ENCODE measurements around the gene POGLUT2.

POGLUT2 gene

DNA sequence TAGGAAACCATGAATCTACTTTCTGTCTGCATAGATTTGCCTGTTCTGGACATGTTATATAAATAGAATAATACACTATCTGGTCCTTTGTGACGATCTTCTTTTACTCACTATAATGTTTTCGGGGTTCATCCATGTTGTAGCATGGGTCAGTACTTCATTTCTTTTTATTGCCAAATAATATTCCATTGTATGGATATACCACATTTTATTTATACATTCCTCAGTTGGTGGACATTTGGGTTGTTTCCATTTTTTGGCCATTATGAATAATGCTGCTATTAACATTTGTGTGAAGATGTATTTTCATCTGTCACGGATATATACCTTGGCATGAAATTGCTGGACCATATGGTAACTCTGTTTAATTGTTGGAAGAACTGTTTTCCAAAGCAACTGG, 6.9 kb upstream of the POGLUT2 start:
- H3K27ac ChIP-seq: no peak overlapping the region
- peaks cover 2 to 3% of the 10 kb centered on the region in 2 experiments for H3K4me1 ChIP-seq (ENCODE audit: control insufficient read depth in 1 of 2, insufficient read depth in 1 of 2, low read depth in 1 of 2, low read length in 1 of 2)
- no peak for TF ChIP-seq CTCF (IDR thresholded peaks at IDR 0.05)

DNA sequence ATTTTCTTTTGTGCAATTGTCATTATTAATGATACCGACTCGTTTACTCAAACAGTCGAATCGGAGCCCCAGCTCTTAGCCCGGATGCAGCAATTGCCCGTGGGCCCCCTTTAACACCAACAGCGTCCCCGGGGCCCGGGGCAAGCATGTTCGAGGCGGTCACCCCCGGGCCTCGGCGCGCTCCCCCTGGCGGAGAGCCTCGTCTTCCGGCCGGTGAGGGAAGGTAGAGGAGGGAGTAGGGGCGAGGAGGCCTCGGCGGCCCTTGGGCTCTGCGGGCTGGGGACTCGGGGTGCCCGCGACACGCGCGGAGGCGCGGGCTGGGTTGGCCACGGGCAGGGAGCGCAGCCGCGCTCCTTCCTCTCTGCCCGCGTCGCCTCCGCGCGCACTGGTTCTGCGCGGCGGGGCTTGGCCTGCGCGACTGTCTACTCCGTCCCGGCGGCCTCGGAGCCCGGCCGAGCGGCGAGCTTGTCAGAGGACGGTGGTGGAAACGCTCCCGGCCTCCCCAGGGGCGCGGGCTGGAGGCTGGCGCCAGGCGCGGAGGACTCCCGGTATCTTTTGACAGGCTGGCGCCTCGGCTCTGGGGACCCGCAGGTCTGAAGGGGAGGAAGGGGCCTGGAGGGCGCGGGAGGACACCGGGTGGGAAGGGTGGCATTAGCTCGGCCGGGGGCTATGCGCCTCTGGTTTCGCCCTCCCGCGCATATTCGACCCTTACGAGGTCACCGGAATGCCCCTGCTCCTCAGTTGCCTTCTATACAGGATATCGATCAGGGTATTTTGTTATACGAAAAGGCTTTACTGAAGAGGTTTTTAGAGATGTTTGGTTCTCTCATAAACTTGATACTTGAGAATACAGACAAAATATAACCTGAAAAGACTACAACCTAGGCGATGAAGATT, 1.6 kb upstream of the POGLUT2 start:
- Histone ChIP-seq H3K4me1 (ENCODE audit: control insufficient read depth in 1 of 2, insufficient read depth in 1 of 2, low read depth in 1 of 2, low read length in 1 of 2) (peaks cover 26 to 29% of the 10 kb centered on the region in 2 experiments), H3K4me3 (ENCODE audit: low read depth in 1 of 2, low read length in 1 of 2) (peak overlapping the region; percentile 45 to 65), H3K27ac (no peak overlapping the region), H3K36me3 (no peaks in the 10 kb centered on the region), H3K27me3 (peaks cover 50% of the 10 kb centered on the region), H3K9me3 (no peaks in the 10 kb centered on the region)
- TF ChIP-seq CTCF (IDR thresholded peaks at IDR 0.05): no peak

More for the DNA sequence above, 6.9 kb upstream of the POGLUT2 start:
- Histone ChIP-seq H3K9me3 (no peaks in the 10 kb centered on the region), H3K27me3 (peaks cover 8% of the 10 kb centered on the region), H3K36me3 (no peaks in the 10 kb centered on the region), H3K4me3 (ENCODE audit: low read depth in 1 of 2, low read length in 1 of 2) (no peak overlapping the region)

- Histone ChIP-seq H3K27me3 (peaks cover 50% of the 10 kb centered on the region), H3K9me3 (no peaks in the 10 kb centered on the region), H3K27ac (no peak overlapping the region), H3K36me3 (no peaks in the 10 kb centered on the region), H3K4me1 (ENCODE audit: control insufficient read depth in 1 of 2, insufficient read depth in 1 of 2, low read depth in 1 of 2, low read length in 1 of 2) (peaks cover 26 to 29% of the 10 kb centered on the region in 2 experiments), H3K4me3 (ENCODE audit: low read depth in 1 of 2, low read length in 1 of 2) (peak overlapping the region; percentile 45 to 65)
- TF ChIP-seq CTCF (IDR thresholded peaks at IDR 0.05): no peak
These were observed 809 bp upstream of the POGLUT2 start for GRCh38 chr13:102799426-102800144.

DNA sequence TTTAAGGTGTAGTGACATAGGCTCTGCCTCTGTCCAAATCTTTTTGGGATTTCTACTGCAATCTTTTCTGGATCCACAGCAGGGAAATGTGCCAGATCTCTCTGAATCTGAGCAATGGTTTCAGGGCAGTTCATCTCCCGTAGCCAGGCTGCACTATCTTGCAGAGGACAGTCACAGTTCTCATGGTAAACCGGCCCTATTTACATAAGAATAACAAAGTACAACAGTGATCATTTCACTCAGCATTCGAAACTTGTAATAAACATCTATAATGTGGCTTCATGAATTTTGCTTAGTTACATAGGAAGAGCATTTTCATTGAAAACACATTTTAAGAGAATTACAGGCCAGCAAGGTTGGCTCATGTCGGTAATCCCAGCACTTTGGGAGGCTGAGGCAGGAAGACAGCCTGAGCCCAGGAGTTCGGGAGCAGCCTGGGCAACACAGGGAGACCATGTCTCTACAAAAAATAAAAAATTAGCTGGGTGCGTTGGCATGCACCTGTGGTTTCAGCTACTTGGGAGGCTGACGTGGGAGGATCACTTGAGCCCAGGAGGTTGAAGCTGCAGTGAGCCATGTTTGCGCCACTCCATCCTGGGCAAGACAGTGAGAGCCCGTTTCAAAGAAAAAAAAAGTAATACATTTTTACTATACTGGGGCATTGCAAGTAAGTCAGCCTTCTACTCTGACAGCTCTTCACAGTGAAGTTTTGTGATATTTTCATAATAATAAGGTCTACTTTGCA, 5.0 kb downstream of the POGLUT2 start:
- Histone ChIP-seq H3K36me3 (no peaks in the 10 kb centered on the region), H3K4me1 (ENCODE audit: control insufficient read depth in 1 of 2, insufficient read depth in 1 of 2, low read depth in 1 of 2, low read length in 1 of 2) (peaks cover 5 to 7% of the 10 kb centered on the region in 2 experiments), H3K9me3 (no peaks in the 10 kb centered on the region), H3K27me3 (peaks cover 23% of the 10 kb centered on the region), H3K4me3 (ENCODE audit: low read depth in 1 of 2, low read length in 1 of 2) (no peak overlapping the region), H3K27ac (no peak overlapping the region)
- TF ChIP-seq CTCF (IDR thresholded peaks at IDR 0.05): no peak

- TF ChIP-seq CTCF (IDR thresholded peaks at IDR 0.05): no peak
- Histone ChIP-seq H3K27ac (no peak overlapping the region), H3K9me3 (no peaks in the 10 kb centered on the region), H3K27me3 (peaks cover 9% of the 10 kb centered on the region), H3K4me1 (ENCODE audit: control insufficient read depth in 1 of 2, insufficient read depth in 1 of 2, low read depth in 1 of 2, low read length in 1 of 2) (no peaks in the 10 kb centered on the region), H3K4me3 (ENCODE audit: low read depth in 1 of 2, low read length in 1 of 2) (no peak overlapping the region), H3K36me3 (no peaks in the 10 kb centered on the region)
These were observed 6.4 kb downstream of the POGLUT2 start for GRCh38 chr13:102792396-102792795.

All from neutrophil (primary cell).